Spleen (tissue), 11 donors: ENCODE results near the gene MTFMT. TPM values are rescaled to one million over a fixed set of nuclear protein-coding genes. Genes with fewer than 3 reads are reported as not detected.

Source experiments
- DNase-seq: peaks from one replicate; pipeline ENCODE4 v3.0.0-alpha.2; 2020
- H3K27ac ChIP-seq, 8 donors: fragments of 200-600 bp; sonication (generic) in 7 of 8; 1 replicate in 4 of 8; 2 replicates in 4 of 8; pipeline versions ENCODE4 v1.5.0 to v1.8.0; 2016 to 2021; ENCODE audit warnings: inconsistent platforms in 4 of 8, mild to moderate bottlenecking in 4 of 8, moderate library complexity in 1 of 8
- H3K27me3 ChIP-seq, 7 donors: fragments of 200-600 bp; sonication (generic) in 6 of 7; replicated peaks in 1 of 7; 1 replicate in 4 of 7; 2 replicates in 3 of 7; pipeline versions ENCODE4 v1.5.0 to v1.8.0; 2016 to 2021; ENCODE audit warnings: inconsistent platforms in 3 of 7, mild to moderate bottlenecking in 1 of 7
- H3K36me3 ChIP-seq, 6 donors: fragments of 200-600 bp; sonication (generic) in 5 of 6; 1 replicate in 4 of 6; 2 replicates in 2 of 6; pipeline versions ENCODE4 v1.5.0 to v1.8.0; 2016 to 2021; ENCODE audit warnings: inconsistent platforms in 2 of 6
- H3K4me1 ChIP-seq, 6 donors: fragments of 200-600 bp; sonication (generic) in 5 of 6; 1 replicate in 3 of 6; 2 replicates in 3 of 6; pipeline versions ENCODE4 v1.5.0 to v1.8.0; 2016 to 2021; ENCODE audit warnings: inconsistent platforms in 3 of 6
- H3K4me3 ChIP-seq, 8 donors: fragments of 200-600 bp; sonication (generic) in 7 of 8; 1 replicate in 4 of 8; 2 replicates in 4 of 8; pipeline versions ENCODE4 v1.5.0 to v1.8.0; 2016 to 2021; ENCODE audit warnings: inconsistent platforms in 4 of 8, mild to moderate bottlenecking in 4 of 8, moderate library complexity in 2 of 8
- H3K9me3 ChIP-seq, 8 donors: fragments of 200-600 bp; sonication (generic) in 7 of 8; 1 replicate in 4 of 8; 2 replicates in 4 of 8; pipeline versions ENCODE4 v1.5.0 to v1.8.0; 2016 to 2021; ENCODE audit warnings: inconsistent platforms in 4 of 8
- CTCF ChIP-seq, 11 experiments: fragments of 200-600 bp in 7 of 11; fragments of 450-650 bp in 4 of 11; sonication (generic) in 4 of 11; IDR thresholded peaks in 8 of 11; conservative IDR thresholded peaks in 3 of 11; 1 replicate in 7 of 11; 2 replicates in 4 of 11; pipeline versions ENCODE4 v1.4.0 to v1.8.0; 2016 to 2021; ENCODE audit warnings: antibody characterized with exemption in 11 of 11, inconsistent platforms in 4 of 11, mild to moderate bottlenecking in 1 of 11
- POLR2A ChIP-seq, 3 donors: fragments of 450-650 bp; IDR thresholded peaks; one replicate each; pipeline ENCODE4 v1.5.1; 2017; ENCODE audit warnings: antibody characterized with exemption in 3 of 3, mild to moderate bottlenecking in 1 of 3
- POLR2AphosphoS5 ChIP-seq, 3 donors: sonication (generic); formaldehyde crosslinking; IDR thresholded peaks; one replicate each; pipeline ENCODE4 v1.5.1; 2017; ENCODE audit warnings: antibody characterized with exemption in 3 of 3
- WGBS, 5 donors: extraction: QIAGEN DNeasy Blood & Tissue Kit in 3 of 5; methylation state at CpG; one replicate each; pipeline versions ENCODE4 v1.1.5 to v1.1.7; 2013 to 2018; 5-methylcytosine and 5-hydroxymethylcytosine counted together
- intact Hi-C: fragments of 100-400 bp; cut with DNase I; formaldehyde crosslinking; loops from one replicate; pipeline ENCODE4 v1.15.0; 2023; ENCODE audit warnings: low total_unique reads
- polyA plus RNA-seq, 3 donors: library from polyadenylated mRNA; stranded (reverse); fragments of 200-250 nt; gene quantifications; one replicate each; pipeline ENCODE4 v1.2.1, GENCODE V29; 2013
- total RNA-seq, 7 donors: library from RNA; depleted of rRNA in 3 of 7; stranded (reverse); fragments of >200 nt in 3 of 7; fragmentation: NEBNext Ultra II Directional in 4 of 7; extraction: Animal tissue kit (Norgen Biotek cat#: 25700) in 4 of 7; gene quantifications; one replicate each; pipeline versions ENCODE4 v1.1.0 to v1.2.1, GENCODE V29; 2016 to 2021
- donor health status: healthy with polysubstance abuse.
- donor health status: DM: no; HTN: no; CAD: no; lungs with moderate emphysema.
- donor health status: DM: no; HTN: no; CAD: no.
- donor health status: Bipolar disorder and iron deficiency.
- donor health status: healthy.
- donor health status: DM: no; HTN: no; CAD: no.
- donor health status: DM: yes; HTN: yes; CAD: no.

MTFMT gene
- total and polyA plus RNA-seq, 10 donors = 3.7 to 27.5 (median 12.4) TPM

- intact Hi-C loops = no loop called here
- Histone ChIP-seq H3K27ac (no peak overlapping the region), H3K4me3 (no peak overlapping the region)
Observed at GRCh38 chr15:65042776-65043327, 13.4 kb upstream of the MTFMT start.

GRCh38 chr15:65041787-65042186 lies 12.3 kb upstream of the MTFMT start:
- H3K9me3 ChIP-seq = no peaks in the 10 kb centered on the region
- WGBS, 5 donors = 88 to 98% (median 90%) methylated on average over 2 of the region's 2 CpGs
- TF ChIP-seq POLR2A (IDR thresholded peaks at IDR 0.05) (no peak), POLR2AphosphoS5 (IDR thresholded peaks at IDR 0.05) (no peak), CTCF (IDR thresholded peaks at IDR 0.05 in 8 of 11, conservative IDR thresholded peaks at IDR 0.05 in 3 of 11) (no peak)
- H3K27ac ChIP-seq = no peak overlapping the region
- no peak overlapping the region for H3K4me3 ChIP-seq
- no peaks in the 10 kb centered on the region for H3K36me3 ChIP-seq
- no peaks in the 10 kb centered on the region for H3K27me3 ChIP-seq
- H3K4me1 ChIP-seq = peaks cover 0 to 4% (median 0%) of the 10 kb centered on the region in 6 donors
- intact Hi-C loops = no loop called here
- no peak for DNase-seq

More at GRCh38 chr15:65042776-65043327, 13.4 kb upstream of the MTFMT start:
- TF ChIP-seq CTCF (IDR thresholded peaks at IDR 0.05 in 8 of 11, conservative IDR thresholded peaks at IDR 0.05 in 3 of 11) (no peak), POLR2A (IDR thresholded peaks at IDR 0.05) (no peak)
- 48 to 67% (median 58%) methylated on average over 4 of the region's 4 CpGs for WGBS, 5 donors
- DNase-seq = no peak
- H3K9me3 ChIP-seq = no peaks in the 10 kb centered on the region
- H3K36me3 ChIP-seq = no peaks in the 10 kb centered on the region
- peaks cover 0 to 4% (median 0%) of the 10 kb centered on the region in 6 donors for H3K4me1 ChIP-seq
- H3K27me3 ChIP-seq = no peaks in the 10 kb centered on the region

- Histone ChIP-seq H3K9me3 (no peaks in the 10 kb centered on the region), H3K4me3 (no peak overlapping the region), H3K27ac (no peak overlapping the region), H3K27me3 (no peaks in the 10 kb centered on the region), H3K36me3 (no peaks in the 10 kb centered on the region), H3K4me1 (peaks cover 0 to 4% (median 0%) of the 10 kb centered on the region in 6 donors)
- DNase-seq = no peak
- TF ChIP-seq POLR2A (IDR thresholded peaks at IDR 0.05) = no peak
- no peak for TF ChIP-seq POLR2AphosphoS5 (IDR thresholded peaks at IDR 0.05)
- no peak for TF ChIP-seq CTCF (IDR thresholded peaks at IDR 0.05 in 8 of 11, conservative IDR thresholded peaks at IDR 0.05 in 3 of 11)
- WGBS, 5 donors = 89 to 92% (median 92%) methylated on average over 6 of the region's 6 CpGs
- intact Hi-C loops = no loop called here
Observed at GRCh38 chr15:65040461-65040860, 11.0 kb upstream of the MTFMT start.

- TF ChIP-seq POLR2A (IDR thresholded peaks at IDR 0.05) (no peak), POLR2AphosphoS5 (IDR thresholded peaks at IDR 0.05) (no peak), CTCF (IDR thresholded peaks at IDR 0.05 in 8 of 11, conservative IDR thresholded peaks at IDR 0.05 in 3 of 11) (no peak)
- intact Hi-C loops = no loop called here
- Histone ChIP-seq H3K9me3 (no peaks in the 10 kb centered on the region), H3K27me3 (no peaks in the 10 kb centered on the region), H3K36me3 (no peaks in the 10 kb centered on the region), H3K27ac (no peak overlapping the region), H3K4me1 (peaks cover 0 to 8% (median 3%) of the 10 kb centered on the region in 6 donors), H3K4me3 (no peak overlapping the region)
- DNase-seq = no peak
- WGBS, 5 donors = 75 to 81% (median 77%) methylated on average over 5 of the region's 5 CpGs
Observed at GRCh38 chr15:65038836-65039235, 9.4 kb upstream of the MTFMT start.
